T-helper 1 cell treated with Interleukin-12 subunit alpha and Interleukin-12 subunit beta and Interleukin-4 antibody, amounts not matched to agents 30 μg/mL and 1 μg/mL, for 36 hours (primary cell): ENCODE measurements around the gene ACOX3.

Source experiments
- H3K27ac Mint-ChIP-seq: one replicate; pipeline ENCODE4 v1.8.0; 2021; ENCODE audit warnings: mild to moderate bottlenecking, mixed read lengths
- H3K27me3 Mint-ChIP-seq: one replicate; pipeline ENCODE4 v1.8.0; 2021; ENCODE audit warnings: low read depth, mixed read lengths
- H3K36me3 Mint-ChIP-seq: one replicate; pipeline ENCODE4 v1.8.0; 2021; ENCODE audit warnings: low read depth, mixed read lengths
- H3K4me1 Mint-ChIP-seq: one replicate; pipeline ENCODE4 v1.8.0; 2021; ENCODE audit warnings: low read depth, mixed read lengths
- H3K4me3 Mint-ChIP-seq: one replicate; pipeline ENCODE4 v1.8.0; 2021; ENCODE audit warnings: mild to moderate bottlenecking, moderate library complexity, mixed read lengths
- H3K9me3 Mint-ChIP-seq: one replicate; pipeline ENCODE4 v1.8.0; 2021; ENCODE audit warnings: mixed read lengths

The ACOX3 gene

DNA sequence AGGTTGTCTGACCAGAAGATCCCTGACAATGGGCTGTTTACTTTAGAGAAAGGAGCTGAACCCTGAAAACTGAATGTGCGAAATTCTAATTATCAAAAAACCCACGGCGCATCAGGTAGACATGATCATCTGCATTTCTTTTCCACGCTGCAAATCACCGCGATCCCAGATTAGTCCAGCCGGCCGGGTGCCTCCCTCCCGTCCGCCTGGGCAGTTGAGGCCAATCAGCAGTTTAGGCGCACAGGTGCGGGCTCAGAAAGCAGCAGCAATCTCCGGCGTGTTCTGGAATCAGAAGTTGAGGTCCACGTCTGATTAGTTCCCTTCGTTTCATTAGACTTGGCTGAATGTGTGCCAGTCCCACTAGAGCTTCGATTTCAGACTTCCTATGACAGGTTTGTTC is 73.9 kb downstream of the ACOX3 start:
- Mint-ChIP-seq H3K4me1 (no peaks in the 10 kb centered on the region), H3K27me3 (no peaks in the 10 kb centered on the region), H3K9me3 (no peaks in the 10 kb centered on the region), H3K27ac (no peak overlapping the region), H3K36me3 (no peaks in the 10 kb centered on the region), H3K4me3 (no peak overlapping the region)

DNA sequence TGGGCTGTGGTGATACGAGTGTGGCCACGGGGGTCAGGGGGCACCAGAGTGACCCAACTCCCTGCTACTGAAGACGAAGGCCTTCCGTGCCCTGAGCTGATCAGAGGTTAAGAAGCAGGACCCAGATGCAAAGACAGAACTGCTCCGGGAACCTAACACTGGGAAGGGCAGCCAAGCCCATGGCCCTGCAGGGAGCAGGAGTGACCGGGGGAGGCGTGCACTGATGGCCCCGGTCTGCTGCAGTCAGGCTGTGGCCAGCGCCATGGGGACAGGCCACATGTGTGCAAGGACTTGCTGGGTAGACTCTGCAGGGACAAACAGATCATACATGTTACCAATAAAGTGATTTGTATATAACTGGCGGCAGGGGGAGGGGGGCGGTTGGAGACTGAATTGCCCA is 74.6 kb downstream of the ACOX3 start:
- Mint-ChIP-seq H3K27ac (no peak overlapping the region), H3K27me3 (no peaks in the 10 kb centered on the region), H3K36me3 (no peaks in the 10 kb centered on the region), H3K4me1 (no peaks in the 10 kb centered on the region), H3K4me3 (no peak overlapping the region), H3K9me3 (no peaks in the 10 kb centered on the region)

DNA sequence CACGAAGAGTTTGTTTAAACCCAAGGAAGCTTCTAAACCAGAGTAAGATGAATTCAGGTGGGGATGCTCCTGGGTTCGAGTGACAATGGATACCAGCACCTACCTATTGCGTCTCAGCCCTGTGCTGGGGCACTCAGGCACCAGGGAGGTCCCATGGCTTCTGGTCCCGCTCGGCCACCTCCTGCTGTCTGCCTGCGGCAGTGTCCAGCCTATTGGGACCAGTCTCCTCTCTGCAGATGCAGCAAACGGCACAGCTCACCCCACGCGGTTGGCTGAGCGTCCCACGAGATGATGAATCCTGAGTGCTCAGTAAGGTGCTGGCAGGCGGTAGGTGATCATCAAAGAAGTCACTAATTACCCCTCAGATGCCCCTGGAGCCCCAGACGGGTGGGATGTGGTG is 75.2 kb downstream of the ACOX3 start:
- Mint-ChIP-seq H3K27ac (no peak overlapping the region), H3K4me3 (no peak overlapping the region), H3K9me3 (no peaks in the 10 kb centered on the region), H3K36me3 (no peaks in the 10 kb centered on the region), H3K27me3 (no peaks in the 10 kb centered on the region), H3K4me1 (no peaks in the 10 kb centered on the region)

DNA sequence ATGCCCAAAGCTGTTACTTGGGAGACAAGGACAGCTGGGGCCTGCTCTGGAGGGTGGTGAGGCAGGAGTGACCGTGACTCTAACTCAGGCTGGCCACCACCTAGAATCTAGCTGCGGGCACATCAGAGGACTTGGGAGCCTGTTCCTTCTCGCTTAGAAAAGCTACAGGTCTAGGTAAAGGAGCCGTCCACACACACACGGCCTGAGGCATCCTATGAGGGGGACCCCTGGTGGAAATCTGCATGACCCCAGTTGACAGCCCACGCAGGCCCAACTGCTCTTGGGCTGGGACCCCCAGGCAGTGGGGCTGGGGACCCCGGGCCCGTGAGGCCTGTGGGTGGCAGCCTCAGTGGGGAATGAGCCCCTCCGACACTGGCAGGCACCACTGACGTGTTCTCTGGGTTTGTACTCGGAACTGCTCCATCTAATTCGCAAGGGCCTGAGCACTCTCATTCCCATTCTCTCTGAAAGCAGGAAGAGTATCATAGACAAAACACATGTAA is 75.6 kb downstream of the ACOX3 start:
- Mint-ChIP-seq H3K27me3 (no peaks in the 10 kb centered on the region), H3K9me3 (no peaks in the 10 kb centered on the region), H3K4me1 (no peaks in the 10 kb centered on the region), H3K4me3 (no peak overlapping the region), H3K36me3 (no peaks in the 10 kb centered on the region), H3K27ac (no peak overlapping the region)

DNA sequence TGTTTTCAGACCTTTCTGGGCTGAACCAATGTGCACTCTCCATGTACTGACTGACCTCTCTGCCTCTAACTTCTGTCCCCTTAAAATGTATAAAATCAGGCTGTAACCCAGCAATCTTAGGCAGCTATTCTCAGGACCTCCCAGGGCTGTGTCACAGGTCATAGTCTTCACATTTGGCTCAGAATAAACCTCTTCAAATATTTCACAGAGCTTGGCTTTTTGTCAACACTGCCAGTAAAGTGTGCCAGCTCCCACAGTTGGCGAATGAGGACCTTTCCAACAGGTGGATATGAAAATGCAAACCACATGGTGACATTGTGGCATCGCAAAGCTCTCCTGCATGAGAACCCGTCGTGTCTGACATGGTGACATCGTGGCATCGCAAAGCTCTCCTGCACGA is 76.4 kb downstream of the ACOX3 start:
- no peaks in the 10 kb centered on the region for H3K9me3 Mint-ChIP-seq
- no peak overlapping the region for H3K27ac Mint-ChIP-seq
- H3K27me3 Mint-ChIP-seq = no peaks in the 10 kb centered on the region
- H3K4me3 Mint-ChIP-seq = no peak overlapping the region
- H3K4me1 Mint-ChIP-seq = no peaks in the 10 kb centered on the region
- H3K36me3 Mint-ChIP-seq = no peaks in the 10 kb centered on the region

DNA sequence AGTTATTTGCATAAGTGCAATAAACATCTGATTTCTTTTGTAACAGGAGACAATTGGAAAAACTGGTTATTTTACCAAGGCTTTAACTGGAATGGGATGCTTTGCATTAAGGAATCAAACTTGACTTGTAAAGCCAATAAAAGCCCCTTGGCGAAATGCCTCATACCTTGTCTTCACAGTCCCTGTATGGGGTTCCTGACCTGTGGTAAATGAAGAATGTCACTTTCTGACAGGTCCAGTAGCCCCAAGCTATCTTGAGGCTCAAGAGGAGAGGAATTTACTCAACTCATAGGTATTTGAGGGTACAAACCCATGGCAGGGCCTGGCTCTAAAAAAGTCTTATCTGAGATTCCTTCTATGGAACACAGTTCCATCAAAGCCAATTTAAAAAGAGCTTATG is 78.0 kb downstream of the ACOX3 start:
- H3K4me1 Mint-ChIP-seq = no peaks in the 10 kb centered on the region
- no peaks in the 10 kb centered on the region for H3K27me3 Mint-ChIP-seq
- no peaks in the 10 kb centered on the region for H3K36me3 Mint-ChIP-seq
- no peak overlapping the region for H3K4me3 Mint-ChIP-seq
- no peak overlapping the region for H3K27ac Mint-ChIP-seq
- H3K9me3 Mint-ChIP-seq = no peaks in the 10 kb centered on the region

DNA sequence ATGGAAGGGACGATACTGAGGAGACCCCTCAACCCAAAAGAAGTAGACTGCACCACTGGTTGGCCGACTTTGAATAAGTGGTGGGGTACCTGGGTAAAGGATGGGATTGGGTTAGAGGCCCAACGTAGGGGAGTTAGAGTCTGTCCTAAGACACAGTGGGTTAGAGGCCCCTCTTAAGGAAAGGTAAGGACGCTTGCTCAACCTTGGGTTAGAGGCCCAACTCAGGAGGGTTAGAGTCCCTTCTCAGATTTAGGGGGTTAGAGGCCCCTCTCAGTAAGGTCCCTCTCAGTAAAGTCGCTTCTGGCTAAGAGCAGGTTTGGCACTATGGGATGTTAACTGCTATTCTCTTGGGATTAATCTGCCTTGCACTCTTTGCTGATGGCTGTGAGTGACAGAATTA is 81.3 kb downstream of the ACOX3 start:
- Mint-ChIP-seq H3K4me1 (no peaks in the 10 kb centered on the region), H3K27ac (no peak overlapping the region), H3K27me3 (peaks cover 4% of the 10 kb centered on the region), H3K4me3 (no peak overlapping the region), H3K9me3 (no peaks in the 10 kb centered on the region), H3K36me3 (no peaks in the 10 kb centered on the region)

DNA sequence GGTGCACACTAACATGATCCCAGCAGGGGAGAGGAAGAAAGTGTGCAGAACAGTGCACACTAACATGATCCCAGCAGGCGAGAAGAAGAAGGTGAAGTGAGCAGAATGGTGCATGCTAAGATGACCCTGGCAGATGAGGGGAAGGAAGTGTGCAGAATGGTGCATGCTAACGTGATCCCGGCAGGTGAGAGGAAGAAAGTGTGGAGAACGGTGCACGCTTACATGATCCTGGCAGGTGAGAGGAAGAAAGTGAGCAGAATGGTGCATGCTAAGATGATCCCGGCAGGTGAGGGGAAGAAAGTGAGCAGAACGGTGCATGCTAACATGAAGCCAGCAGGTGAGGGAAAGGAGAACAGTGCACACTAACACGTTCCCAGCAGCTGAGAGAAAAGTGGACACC is 83.7 kb downstream of the ACOX3 start:
- Mint-ChIP-seq H3K9me3 (no peaks in the 10 kb centered on the region), H3K4me3 (no peak overlapping the region), H3K36me3 (no peaks in the 10 kb centered on the region), H3K27ac (no peak overlapping the region), H3K4me1 (no peaks in the 10 kb centered on the region), H3K27me3 (peaks cover 4% of the 10 kb centered on the region)

DNA sequence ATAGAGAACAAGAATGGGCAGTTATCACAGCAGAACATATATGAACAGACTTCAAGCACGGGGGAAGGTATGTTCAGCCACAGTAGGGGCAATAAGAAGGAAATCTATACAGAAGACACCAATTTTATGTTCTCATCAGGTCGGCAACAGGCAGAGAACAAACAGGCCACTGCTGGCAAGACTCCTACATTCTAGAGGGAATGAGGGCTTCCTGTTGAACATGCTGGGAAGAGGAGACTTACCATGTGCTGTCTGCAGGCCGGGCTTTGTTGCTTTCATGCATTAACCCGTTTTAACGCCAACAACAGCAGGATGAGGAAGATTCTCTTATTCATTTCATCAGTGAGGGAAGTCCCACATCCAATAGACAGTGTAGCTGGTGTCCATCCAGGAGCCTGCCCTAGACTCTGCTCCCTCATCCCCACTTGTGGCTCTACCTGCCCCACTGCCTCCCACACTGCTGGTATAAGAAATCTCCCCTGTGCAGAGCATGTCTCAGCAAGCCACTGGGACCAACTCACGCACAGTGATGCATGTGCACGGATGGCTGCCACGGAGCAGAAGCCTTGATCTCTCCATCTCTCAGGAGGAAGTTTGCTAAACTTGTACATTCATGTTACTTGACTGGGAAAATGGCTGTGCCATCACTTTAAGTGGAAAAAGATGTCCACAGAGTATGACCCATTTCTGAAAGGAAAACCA is 84.5 kb downstream of the ACOX3 start:
- no peak overlapping the region for H3K27ac Mint-ChIP-seq

DNA sequence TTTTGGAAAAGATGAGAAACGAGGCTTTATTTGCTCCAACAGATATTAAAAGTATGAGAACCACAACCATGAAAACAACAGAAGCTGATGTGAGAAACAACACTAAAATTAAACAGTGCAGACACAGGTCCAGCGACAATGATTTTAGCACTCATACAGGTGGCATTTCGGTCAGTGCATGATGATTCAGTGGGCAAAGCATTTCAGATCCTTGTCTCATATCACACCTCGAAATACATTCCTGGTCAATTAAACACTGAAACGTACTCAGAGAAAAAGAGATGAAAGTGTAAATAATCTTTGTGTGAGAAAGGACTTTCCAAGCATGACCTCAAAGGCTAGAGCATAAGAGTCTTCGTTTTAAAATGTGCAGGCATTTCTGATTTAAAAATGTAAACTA is 85.2 kb downstream of the ACOX3 start:
- H3K4me1 Mint-ChIP-seq = no peaks in the 10 kb centered on the region
- no peak overlapping the region for H3K4me3 Mint-ChIP-seq
- no peaks in the 10 kb centered on the region for H3K9me3 Mint-ChIP-seq
- no peak overlapping the region for H3K27ac Mint-ChIP-seq
- no peaks in the 10 kb centered on the region for H3K36me3 Mint-ChIP-seq
- peaks cover 4% of the 10 kb centered on the region for H3K27me3 Mint-ChIP-seq

More for the DNA sequence above, 84.5 kb downstream of the ACOX3 start:
- peaks cover 4% of the 10 kb centered on the region for H3K27me3 Mint-ChIP-seq
- H3K9me3 Mint-ChIP-seq = no peaks in the 10 kb centered on the region
- no peaks in the 10 kb centered on the region for H3K36me3 Mint-ChIP-seq
- H3K4me3 Mint-ChIP-seq = no peak overlapping the region
- H3K4me1 Mint-ChIP-seq = no peaks in the 10 kb centered on the region

DNA sequence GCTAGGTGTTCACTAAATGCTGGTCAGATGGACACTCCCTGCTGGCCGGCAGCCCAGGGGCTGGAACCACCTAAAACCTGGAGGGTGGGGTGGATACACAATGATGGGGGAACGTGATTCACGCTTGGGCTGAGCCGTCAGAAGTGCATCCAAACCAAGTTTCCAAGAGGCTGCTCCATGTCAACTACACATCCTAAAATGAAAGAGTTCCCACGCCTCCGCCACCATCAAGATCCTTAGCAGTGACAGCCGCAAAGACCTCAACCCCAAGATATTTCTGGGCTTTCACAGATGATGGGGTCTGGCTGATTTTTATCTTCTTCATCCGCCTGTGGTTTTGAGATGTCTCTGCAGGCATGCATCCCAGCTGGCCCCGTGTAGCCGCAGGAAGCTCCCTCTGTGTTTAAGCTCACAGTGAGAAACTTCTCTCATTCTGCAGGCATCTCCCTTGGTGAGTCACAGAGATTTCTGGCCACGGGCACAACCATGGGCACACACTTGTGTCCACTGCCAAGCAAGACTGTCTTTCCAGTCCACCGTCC is 86.5 kb downstream of the ACOX3 start:
- H3K27ac Mint-ChIP-seq = no peak overlapping the region
- H3K27me3 Mint-ChIP-seq = peaks cover 4% of the 10 kb centered on the region
- H3K4me3 Mint-ChIP-seq = no peak overlapping the region
- no peaks in the 10 kb centered on the region for H3K36me3 Mint-ChIP-seq
- H3K4me1 Mint-ChIP-seq = no peaks in the 10 kb centered on the region
- H3K9me3 Mint-ChIP-seq = no peaks in the 10 kb centered on the region

DNA sequence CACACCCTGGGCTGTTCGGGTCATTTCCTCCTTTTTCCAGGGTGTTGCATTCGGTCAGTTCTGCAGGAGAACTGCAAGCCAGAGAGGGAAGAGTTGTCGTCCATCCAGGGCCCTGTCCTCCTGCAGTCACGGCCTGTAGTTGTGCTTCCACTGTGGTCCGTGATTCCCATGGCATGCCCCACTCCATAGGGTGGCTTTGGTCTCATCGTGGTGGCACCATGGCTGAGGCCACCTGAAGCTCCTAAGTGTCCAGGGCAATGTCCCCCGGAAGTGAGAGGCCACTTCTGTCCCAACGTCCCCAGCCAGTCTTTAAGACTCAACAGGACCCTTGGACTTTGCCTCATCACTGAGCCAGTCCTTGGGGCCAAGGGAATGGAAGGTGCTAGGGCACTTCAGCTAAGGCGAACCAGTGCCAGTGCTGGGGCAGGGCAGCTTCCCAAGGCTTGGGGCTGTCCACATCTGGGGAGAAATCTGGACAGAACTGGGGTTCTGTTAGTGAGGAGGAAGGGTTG is 87.3 kb downstream of the ACOX3 start:
- Mint-ChIP-seq H3K27me3 (peaks cover 4% of the 10 kb centered on the region), H3K9me3 (no peaks in the 10 kb centered on the region), H3K4me3 (no peak overlapping the region), H3K27ac (no peak overlapping the region), H3K36me3 (no peaks in the 10 kb centered on the region), H3K4me1 (no peaks in the 10 kb centered on the region)

DNA sequence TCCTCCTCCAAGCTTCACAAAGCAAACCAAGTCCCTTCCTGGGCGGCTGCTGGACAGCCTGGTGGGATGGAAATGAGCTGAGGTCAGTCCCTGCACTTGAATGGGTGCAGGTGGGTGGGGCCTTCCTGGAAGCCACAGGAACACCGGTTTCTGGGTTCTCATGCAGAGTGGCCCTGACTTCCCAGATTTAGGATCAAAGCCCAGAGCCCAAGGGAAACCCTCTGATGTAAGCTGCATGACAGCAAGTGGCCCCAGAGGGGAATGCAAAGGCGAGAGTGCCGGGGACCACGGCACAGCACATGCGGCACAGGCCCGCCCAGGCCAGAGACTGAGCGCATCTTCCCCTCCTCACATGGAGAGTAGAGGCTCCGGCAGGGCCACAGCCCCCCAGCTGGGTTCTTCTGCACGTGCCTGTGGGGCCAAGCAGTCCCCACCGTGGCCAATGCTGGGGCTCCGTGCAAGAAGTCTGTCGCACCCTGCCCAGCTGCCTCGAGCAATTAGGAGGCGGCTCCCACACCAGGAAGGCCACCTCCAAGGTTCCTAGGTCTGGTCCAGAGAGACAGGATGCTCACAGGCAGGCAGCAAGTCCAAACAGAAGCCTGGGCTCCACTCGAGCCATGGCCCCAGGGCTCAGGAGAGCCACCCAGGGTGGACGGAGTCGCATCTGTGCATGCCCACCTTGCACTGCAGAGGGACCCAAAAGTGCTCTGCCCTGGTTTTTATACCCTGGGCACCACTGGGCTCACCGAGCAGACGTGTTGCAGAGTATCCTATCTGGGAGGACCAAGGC is 88.0 kb downstream of the ACOX3 start:
- Mint-ChIP-seq H3K27me3 (peaks cover 4% of the 10 kb centered on the region), H3K9me3 (no peaks in the 10 kb centered on the region), H3K36me3 (no peaks in the 10 kb centered on the region), H3K4me3 (no peak overlapping the region), H3K4me1 (no peaks in the 10 kb centered on the region), H3K27ac (no peak overlapping the region)

DNA sequence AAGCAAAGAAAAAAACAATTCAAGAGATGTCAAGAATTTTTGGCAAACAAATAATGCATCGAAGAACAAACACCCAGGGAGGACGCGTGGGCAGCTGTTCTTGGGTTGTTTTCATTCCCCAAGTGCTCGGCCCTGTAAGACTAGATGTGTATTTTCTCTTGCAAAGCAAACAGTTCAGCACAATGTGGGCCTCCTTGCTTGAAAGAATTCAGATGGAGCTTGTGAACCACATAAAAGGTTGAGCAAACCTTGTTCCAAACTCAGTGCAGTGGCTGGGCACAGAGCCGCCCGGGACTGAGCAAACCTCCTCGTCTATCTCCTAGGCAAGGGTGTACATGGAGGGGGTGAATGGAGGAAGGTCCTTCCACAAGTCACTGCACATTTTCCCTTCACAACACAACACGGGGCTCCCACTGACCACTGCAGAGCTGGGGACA is 88.6 kb downstream of the ACOX3 start:
- Mint-ChIP-seq H3K36me3 (no peaks in the 10 kb centered on the region), H3K9me3 (no peaks in the 10 kb centered on the region)

More for the DNA sequence above, 88.6 kb downstream of the ACOX3 start:
- Mint-ChIP-seq H3K4me3 (no peak overlapping the region), H3K27ac (no peak overlapping the region), H3K4me1 (no peaks in the 10 kb centered on the region), H3K27me3 (peaks cover 4% of the 10 kb centered on the region)
